HuH-7.5 (cell line): Measurements from ENCODE around the gene NEFH.
"Not testable (repeated sequence)": the region's sequence is repeated elsewhere in the genome, so short reads cannot be mapped to it uniquely, and the experiment has no call there.

Experiments
- DNase-seq: peaks from one replicate; pipeline ENCODE4 v3.0.0; 2011; ENCODE audit warnings: low spot score

Gene NEFH

GRCh38 chr22:29464581-29464980, 15.4 kb upstream of the NEFH start:
- no peak for DNase-seq

DNA sequence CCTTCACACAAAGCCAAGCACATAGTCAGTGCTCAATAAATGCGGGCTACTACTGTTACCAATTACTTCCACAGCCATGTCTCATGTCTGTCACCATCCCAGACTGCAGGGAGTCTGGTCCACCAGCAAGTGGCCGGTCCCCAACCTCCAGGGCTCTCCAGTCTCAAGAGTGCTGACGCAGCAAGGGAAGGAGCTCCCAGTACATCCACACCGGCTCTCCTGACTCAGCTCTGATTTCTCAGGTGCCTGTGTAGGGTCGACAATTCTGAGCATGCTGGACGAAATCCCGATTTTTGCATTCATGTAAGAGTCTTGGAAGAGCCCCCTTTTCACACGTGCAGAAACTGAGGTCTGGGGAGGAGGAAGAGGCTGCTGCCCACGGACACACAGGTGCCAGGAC, 10.3 kb upstream of the NEFH start:
- DNase-seq = no peak

- DNase-seq = peak; percentile 96
Observed at GRCh38 chr22:29470159-29470855, 9.7 kb upstream of the NEFH start.

DNA sequence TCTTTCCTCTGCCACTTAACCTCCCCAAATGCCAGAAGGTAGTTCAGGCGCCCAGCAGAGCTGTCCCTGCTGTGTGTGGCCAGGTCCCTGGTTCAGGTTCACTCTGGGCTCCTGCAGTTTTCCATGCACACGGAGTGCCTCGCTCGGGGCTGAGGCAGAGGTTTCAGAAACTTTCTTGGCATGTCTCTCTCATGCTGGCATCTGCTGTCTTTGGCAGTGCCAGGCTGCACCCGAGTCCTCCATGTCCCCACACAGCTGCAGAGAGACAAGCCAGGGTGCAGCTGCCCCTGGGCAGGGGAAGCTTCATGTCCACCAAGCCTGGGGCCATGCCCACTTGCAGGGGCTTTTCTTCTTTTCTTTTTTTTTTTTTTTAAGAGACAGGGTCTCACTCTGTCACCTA, 7.0 kb upstream of the NEFH start:
- DNase-seq = no peak

DNA sequence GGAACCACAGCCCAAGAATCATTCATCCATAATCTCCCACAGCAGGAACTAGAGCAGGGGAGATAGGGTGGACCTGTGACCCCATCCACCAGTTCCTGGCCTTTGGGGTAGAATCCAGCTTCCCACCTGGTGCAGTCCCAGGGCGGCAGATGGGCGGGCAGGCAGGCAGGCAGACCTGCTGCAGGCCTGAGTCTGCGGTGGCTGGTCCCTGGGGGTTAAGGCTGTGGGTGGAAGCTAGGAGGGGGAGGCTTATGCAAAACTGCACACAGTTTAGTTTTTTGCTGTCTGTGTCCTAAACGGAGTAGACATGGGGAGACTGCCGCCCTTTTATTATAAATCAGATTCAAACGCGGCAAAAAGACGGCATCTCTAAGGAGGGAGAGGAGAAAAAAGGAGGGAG, 4.5 kb upstream of the NEFH start:
- DNase-seq = no peak

DNA sequence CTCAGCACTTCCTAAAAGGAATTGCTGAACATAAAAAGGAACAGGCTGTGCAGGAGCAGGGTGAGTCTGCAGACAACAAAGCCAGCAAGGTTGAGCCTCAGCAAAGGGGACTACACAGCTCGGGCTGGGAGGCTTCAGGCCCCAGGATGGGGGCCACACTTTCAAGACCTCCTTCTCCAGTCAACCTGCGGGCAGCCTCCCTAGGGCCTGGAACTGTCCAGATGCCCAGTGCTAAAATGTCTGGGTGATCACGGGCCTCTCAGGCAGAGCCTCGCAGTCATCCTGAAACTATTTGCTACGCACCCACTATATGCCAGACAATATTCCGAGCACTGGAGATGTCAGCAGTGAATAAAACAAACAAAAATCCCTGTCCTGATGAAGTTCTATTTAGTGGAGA, 3.9 kb upstream of the NEFH start:
- DNase-seq = no peak

DNA sequence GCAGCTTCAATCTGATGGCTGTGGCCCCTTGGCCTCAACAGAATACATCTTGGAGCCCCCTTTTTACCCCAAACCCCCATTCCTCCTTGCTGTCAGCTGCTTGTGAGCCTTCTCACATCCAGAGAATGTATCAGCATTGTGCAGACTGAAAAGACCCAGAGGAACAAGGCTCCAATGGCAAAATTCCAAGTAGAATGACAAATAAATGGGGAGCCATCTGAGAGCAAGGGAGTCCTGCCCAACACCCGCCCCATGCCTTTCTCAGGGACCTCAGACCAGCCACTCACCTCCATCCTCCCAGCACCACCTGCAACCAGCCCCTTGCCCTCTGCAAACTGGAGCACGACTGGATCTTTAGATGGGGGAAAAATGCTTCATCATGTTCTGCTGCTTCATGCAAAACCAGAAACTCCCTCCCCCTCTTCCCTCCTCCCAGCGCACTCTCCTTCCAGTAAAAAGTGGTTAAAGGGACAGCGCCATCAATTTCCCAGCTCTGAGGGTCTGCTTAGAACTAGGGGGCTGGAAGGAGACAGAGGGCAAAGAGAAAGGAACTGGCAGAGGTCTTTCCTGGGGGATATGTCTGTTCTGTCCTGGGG, 2.2 kb upstream of the NEFH start:
- DNase-seq = no peak

DNA sequence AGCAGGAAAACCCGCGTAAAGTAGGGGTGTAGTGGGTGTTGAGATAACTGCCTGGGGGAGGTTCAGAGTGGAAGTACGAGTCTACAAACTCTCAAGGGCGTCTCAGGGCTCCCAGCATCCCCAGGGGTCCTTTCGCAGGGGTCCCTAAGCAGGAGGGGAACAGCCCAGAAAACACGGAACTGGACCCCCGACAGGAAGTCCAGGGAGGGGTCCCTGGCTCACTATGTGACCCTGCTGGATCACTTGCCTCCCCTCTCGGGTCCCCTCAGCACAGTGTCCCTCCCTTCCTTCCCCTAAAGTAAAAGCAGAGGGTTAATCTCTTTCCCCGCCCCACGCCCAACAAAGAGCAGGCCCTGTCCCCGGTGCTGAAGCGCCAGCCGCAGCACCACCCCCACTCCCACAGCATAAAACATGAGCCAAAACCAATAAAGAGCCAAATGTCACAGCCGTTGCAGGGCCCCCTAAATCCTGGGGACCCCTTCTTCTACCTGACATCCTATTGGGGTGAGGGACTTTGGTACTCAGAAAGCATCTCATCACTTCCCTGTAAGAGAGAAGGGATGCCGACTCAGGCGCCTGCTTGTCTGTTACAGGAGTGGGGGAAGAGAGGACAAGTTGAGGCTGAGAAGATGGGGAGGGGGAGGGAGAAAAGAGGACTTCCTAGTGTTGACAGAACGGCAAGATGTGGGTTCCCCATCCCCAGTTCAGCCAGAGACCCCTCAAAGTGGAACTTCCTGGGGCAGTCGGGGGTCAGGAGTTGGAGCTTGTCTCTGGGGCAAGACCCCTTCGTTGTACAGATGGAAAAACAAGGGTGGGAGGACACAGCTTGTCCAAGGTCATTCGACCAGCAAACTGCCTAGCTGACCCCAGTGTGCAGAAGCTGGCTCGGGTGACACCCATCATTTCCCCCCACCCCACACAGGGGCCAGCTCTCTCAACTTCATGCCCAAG, 1.4 kb upstream of the NEFH start:
- DNase-seq = peak; percentile 80

DNA sequence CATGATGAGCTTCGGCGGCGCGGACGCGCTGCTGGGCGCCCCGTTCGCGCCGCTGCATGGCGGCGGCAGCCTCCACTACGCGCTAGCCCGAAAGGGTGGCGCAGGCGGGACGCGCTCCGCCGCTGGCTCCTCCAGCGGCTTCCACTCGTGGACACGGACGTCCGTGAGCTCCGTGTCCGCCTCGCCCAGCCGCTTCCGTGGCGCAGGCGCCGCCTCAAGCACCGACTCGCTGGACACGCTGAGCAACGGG, 169 bp downstream of the NEFH start:
- DNase-seq = no peak

DNA sequence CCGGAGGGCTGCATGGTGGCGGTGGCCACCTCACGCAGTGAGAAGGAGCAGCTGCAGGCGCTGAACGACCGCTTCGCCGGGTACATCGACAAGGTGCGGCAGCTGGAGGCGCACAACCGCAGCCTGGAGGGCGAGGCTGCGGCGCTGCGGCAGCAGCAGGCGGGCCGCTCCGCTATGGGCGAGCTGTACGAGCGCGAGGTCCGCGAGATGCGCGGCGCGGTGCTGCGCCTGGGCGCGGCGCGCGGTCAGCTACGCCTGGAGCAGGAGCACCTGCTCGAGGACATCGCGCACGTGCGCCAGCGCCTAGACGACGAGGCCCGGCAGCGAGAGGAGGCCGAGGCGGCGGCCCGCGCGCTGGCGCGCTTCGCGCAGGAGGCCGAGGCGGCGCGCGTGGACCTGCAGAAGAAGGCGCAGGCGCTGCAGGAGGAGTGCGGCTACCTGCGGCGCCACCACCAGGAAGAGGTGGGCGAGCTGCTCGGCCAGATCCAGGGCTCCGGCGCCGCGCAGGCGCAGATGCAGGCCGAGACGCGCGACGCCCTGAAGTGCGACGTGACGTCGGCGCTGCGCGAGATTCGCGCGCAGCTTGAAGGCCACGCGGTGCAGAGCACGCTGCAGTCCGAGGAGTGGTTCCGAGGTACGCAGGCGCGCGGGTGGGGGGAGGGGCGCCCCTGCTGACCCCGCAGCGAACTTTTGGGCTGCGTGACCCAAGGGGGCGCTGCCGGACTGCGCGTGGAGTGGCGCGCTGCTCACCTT, 670 bp downstream of the NEFH start:
- DNase-seq = no peak

DNA sequence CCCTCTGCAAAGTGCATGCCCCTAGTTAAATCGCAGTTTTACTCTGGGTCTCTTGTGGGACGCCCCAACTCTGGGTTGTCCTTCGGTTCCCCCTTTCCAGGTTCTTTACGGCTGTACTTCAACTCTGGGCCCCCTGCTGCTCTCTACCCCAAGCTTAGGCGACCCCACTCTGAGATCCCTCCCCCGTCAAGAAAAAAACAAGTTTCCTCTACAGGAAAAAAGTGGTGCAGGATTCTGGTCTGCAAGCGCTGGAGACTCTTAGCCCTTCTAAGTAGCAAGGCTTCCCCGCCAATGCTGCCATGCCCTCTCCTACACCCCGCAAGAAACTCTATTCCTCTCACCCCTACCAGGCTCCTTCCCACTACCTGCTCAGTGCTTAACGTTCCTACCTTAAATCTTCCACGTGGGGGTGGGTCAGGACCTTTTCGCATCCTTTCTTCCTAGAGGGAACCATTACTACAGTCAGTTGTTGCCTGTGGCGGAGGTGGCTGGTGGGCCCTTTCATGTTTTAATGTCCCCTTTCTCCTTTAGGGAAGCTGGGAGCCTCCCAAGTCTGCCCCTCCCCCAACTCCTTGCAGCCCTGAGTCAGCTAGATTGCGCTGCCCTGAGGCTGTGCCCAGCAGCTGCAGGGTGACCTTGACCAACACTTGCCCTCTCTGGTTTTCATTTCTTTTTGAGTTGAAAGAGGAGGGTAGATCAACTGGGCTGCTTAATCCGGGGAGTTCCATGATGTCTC, 1.4 kb downstream of the NEFH start:
- DNase-seq = peak; percentile 45

DNA sequence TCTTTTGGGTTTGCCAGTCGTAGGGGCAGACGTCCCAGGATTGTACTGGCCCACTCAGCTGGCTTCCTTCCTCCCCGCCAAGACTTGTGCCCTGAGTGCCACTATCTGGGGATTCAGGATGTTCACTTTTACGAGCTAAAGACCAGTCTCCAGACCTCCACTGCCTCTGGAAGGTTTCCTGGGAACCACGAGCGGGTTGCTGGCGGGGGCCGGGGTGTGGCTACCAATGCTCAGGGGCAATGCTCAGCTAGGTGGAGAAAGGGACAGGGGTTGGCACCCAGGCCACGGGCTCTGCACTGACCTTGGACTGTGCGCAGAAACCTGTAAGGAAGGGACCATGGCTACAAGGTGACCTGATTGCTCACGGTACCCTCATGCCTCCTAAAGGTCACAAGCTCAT, 2.2 kb downstream of the NEFH start:
- no peak for DNase-seq

GRCh38 chr22:29482726-29483125, 2.7 kb downstream of the NEFH start:
- no peak for DNase-seq

DNA sequence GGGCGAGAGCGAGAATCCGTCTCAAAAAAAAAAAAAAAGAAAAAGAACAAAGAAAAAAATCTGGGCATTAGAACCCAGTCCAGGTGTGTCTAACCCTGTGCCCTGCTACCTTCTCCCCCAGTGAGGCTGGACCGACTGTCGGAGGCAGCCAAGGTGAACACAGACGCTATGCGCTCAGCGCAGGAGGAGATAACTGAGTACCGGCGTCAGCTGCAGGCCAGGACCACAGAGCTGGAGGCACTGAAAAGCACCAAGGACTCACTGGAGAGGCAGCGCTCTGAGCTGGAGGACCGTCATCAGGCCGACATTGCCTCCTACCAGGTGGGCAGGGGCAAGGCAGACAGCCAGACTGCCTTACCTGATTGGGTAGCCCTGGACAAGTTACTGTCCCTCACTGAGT, 3.2 kb downstream of the NEFH start:
- no peak for DNase-seq

- DNase-seq = no peak
Observed at GRCh38 chr22:29484642-29485041, 4.6 kb downstream of the NEFH start.

DNA sequence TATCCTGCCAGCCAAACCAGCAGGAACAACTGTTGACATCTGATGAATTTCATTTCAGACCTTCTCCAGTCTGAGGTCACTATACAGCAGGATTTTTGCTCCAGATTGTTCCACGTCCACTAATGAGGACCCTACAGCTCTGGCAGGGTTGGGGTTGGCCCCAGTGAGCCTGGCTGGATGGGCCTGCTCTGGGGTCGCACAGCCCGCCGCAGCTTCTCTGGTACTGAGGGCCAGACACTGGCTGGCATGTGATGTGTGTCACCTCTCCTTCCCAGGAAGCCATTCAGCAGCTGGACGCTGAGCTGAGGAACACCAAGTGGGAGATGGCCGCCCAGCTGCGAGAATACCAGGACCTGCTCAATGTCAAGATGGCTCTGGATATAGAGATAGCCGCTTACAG, 5.4 kb downstream of the NEFH start:
- DNase-seq = no peak

GRCh38 chr22:29487426-29487986, 7.5 kb downstream of the NEFH start:
- DNase-seq = no peak

- not testable (repeated sequence) for DNase-seq
Observed at GRCh38 chr22:29489127-29489780, 9.2 kb downstream of the NEFH start.

GRCh38 chr22:29491012-29491411, 11.0 kb downstream of the NEFH start:
- no peak for DNase-seq

- DNase-seq = no peak
Observed at GRCh38 chr22:29493636-29494035, 13.6 kb downstream of the NEFH start.

DNA sequence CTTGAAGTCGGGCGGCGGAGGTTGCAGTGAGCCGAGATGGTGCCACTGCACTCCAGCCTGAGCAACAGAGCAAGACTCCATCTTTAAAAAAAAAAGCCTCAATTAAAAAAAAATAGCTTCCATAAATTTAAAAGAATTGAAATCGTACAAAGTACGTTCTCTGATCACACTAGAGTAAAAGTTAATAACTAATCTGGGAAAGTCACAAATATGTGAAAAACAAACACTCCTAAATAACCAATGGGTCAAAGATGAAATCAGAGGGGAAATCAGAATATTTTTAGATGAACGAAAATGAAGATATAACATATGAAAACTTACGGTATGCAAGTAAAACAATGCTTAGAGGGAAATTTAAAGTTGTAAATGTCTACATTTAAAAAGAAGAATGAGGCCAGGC, 19.8 kb downstream of the NEFH start:
- no peak for DNase-seq
